Measurements from ENCODE around the gene FCHO2.

The FCHO2 gene

DNA sequence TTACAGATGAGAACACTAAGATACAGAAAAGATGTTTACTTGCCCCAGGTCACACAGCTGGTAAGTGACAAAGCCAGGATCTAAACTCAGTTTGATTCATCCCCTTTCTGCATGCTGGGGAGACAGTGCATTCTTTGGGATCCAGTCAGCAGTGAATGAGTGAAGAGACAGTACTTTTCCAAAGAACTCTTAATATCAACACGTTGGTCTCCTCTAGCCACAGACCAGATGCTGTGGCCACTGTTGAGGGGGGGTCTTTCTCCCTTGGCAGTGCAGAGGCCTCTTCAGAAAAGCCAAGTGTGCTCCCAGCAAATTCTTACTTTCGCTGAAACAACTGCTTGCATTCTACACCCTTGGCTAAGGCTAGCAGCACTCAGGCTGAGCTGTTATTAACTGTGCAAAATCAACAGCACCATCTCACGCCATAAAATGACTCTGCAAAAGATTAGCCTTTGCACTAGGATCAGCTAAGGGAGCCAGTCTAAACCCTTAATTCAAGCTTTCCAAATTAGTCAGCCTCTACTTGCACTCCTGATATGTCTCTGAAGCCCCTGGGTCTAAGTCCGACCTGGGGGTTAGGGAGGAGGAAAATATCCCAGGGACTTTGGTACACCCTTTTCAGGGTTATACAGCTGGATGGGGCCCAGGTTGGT lies 159.7 kb downstream of the FCHO2 start:
- TF ChIP-seq SIN3A (IDR thresholded peaks at IDR 0.05; ENCODE audit: borderline replicate concordance, insufficient read depth, low read length) (no peak), TAF1 (IDR thresholded peaks at IDR 0.05; ENCODE audit: borderline replicate concordance, insufficient read depth, low read length) (no peak), FOXP2 (optimal IDR thresholded peaks at IDR 0.05; ENCODE audit: borderline replicate concordance, extremely low read depth, extremely low read length, insufficient read depth) (no peak), POLR2AphosphoS5 (IDR thresholded peaks at IDR 0.05; ENCODE audit: low read depth, low read length) (no peak)
- TF ChIP-seq, protein P1, sequence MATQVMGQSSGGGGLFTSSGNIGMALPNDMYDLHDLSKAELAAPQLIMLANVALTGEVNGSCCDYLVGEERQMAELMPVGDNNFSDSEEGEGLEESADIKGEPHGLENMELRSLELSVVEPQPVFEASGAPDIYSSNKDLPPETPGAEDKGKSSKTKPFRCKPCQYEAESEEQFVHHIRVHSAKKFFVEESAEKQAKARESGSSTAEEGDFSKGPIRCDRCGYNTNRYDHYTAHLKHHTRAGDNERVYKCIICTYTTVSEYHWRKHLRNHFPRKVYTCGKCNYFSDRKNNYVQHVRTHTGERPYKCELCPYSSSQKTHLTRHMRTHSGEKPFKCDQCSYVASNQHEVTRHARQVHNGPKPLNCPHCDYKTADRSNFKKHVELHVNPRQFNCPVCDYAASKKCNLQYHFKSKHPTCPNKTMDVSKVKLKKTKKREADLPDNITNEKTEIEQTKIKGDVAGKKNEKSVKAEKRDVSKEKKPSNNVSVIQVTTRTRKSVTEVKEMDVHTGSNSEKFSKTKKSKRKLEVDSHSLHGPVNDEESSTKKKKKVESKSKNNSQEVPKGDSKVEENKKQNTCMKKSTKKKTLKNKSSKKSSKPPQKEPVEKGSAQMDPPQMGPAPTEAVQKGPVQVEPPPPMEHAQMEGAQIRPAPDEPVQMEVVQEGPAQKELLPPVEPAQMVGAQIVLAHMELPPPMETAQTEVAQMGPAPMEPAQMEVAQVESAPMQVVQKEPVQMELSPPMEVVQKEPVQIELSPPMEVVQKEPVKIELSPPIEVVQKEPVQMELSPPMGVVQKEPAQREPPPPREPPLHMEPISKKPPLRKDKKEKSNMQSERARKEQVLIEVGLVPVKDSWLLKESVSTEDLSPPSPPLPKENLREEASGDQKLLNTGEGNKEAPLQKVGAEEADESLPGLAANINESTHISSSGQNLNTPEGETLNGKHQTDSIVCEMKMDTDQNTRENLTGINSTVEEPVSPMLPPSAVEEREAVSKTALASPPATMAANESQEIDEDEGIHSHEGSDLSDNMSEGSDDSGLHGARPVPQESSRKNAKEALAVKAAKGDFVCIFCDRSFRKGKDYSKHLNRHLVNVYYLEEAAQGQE (IDR thresholded peaks at IDR 0.05; ENCODE audit: insufficient read depth in 1 of 2, low read depth in 2 of 2, low read length in 2 of 2) = no peak

DNA sequence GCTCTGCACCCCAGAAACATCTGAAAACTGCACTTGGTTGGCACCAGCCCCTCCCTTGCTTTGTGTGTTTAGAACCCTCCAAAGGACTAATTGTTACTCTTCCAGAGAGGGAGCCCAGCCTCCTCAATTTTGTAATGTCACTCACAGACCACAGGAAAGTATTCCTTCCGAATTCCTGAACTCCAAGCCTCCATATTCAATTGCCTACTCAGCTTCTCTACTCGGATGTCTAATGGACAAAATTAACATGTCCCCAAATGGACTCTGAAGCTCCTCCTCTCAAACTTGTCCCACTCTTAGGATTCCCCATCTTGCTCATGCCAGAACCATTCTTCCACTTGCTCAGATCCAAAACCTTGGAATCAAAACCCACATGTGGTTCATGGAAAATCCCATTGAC lies 160.7 kb downstream of the FCHO2 start:
- TF ChIP-seq, protein P1 (IDR thresholded peaks at IDR 0.05; ENCODE audit: insufficient read depth in 1 of 2, low read depth in 2 of 2, low read length in 2 of 2) = no peak
- TF ChIP-seq SIN3A (IDR thresholded peaks at IDR 0.05; ENCODE audit: borderline replicate concordance, insufficient read depth, low read length) = no peak
- TF ChIP-seq POLR2AphosphoS5 (IDR thresholded peaks at IDR 0.05; ENCODE audit: low read depth, low read length) = no peak

GRCh38 chr5:73117088-73117740 lies 161.4 kb downstream of the FCHO2 start:
- no peak for TF ChIP-seq SIN3A (IDR thresholded peaks at IDR 0.05; ENCODE audit: borderline replicate concordance, insufficient read depth, low read length)
- TF ChIP-seq, protein P1 (IDR thresholded peaks at IDR 0.05; ENCODE audit: insufficient read depth in 1 of 2, low read depth in 2 of 2, low read length in 2 of 2) = no peak
- no peak for TF ChIP-seq FOXP2 (optimal IDR thresholded peaks at IDR 0.05; ENCODE audit: borderline replicate concordance, extremely low read depth, extremely low read length, insufficient read depth)
- no peak for TF ChIP-seq TAF1 (IDR thresholded peaks at IDR 0.05; ENCODE audit: borderline replicate concordance, insufficient read depth, low read length)
- TF ChIP-seq POLR2AphosphoS5 (IDR thresholded peaks at IDR 0.05; ENCODE audit: low read depth, low read length) = no peak

- TF ChIP-seq, protein P1 (IDR thresholded peaks at IDR 0.05; ENCODE audit: insufficient read depth in 1 of 2, low read depth in 2 of 2, low read length in 2 of 2) = no peak
Observed at GRCh38 chr5:73118391-73118973, 162.6 kb downstream of the FCHO2 start.
